IPS-20b (cell line): ENCODE measurements around the gene KMT2A.
"Not testable (repeated sequence)": the region's sequence is repeated elsewhere in the genome, so short reads cannot be mapped to it uniquely, and the experiment has no call there.

Experiments used
- H3K27ac ChIP-seq: one replicate; pipeline ENCODE4 v1.5.1; 2013; ENCODE audit warnings: low read length
- H3K27me3 ChIP-seq: 2 replicates; pipeline ENCODE4 v1.6.1; 2013; ENCODE audit warnings: mild to moderate bottlenecking, low read length, inconsistent platforms; ENCODE audit not compliant: insufficient read depth
- H3K36me3 ChIP-seq: 2 replicates; pipeline ENCODE4 v1.6.1; 2013; ENCODE audit warnings: low read depth, mild to moderate bottlenecking, inconsistent platforms, low read length, moderate library complexity; ENCODE audit not compliant: insufficient read depth
- H3K4me1 ChIP-seq: 2 replicates; pipeline ENCODE4 v1.6.1; 2013; ENCODE audit warnings: mild to moderate bottlenecking, control low read depth, inconsistent platforms, low read length, moderate library complexity; ENCODE audit not compliant: insufficient read depth
- H3K4me3 ChIP-seq: 2 replicates; pipeline ENCODE4 v1.5.1; 2013; ENCODE audit warnings: mild to moderate bottlenecking, low read length, inconsistent platforms
- H3K9ac ChIP-seq: 2 replicates; pipeline ENCODE4 v1.6.1; 2013; ENCODE audit warnings: low read depth, mild to moderate bottlenecking, inconsistent platforms, low read length, moderate library complexity
- H3K9me3 ChIP-seq: 2 replicates; pipeline ENCODE4 v1.6.1; 2013; ENCODE audit warnings: mild to moderate bottlenecking, low read depth, low read length, inconsistent platforms; ENCODE audit not compliant: insufficient read depth

The KMT2A gene

DNA sequence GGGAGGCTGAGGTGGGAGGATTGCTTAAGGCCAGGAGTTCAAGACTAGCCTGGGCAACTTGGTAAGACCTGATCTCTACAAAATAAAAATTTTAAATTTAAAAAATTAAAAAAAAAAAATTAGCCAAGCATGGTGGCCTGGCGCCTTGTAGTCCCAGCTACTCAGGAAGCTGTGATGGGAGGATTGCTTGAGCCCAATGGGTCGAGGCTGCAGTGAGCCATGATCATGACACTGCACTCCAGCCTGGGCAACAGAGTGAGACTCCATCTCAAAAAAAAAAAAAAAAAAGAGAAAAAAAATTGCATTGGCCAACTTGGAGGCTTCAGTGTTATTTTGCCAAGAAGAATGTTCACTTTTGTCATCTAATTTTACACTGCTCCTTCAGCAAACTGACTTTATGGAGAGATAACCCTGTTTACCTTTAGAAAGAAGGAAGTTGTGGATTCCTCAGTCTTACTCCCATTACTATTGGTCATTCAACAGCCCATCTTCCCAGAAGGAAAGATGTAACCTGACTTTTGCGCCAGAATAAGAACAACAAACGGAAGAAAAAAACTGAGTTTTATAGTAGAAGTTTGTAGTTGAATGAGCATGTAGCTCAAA lies 13.1 kb downstream of the KMT2A start:
- Histone ChIP-seq H3K36me3 (peaks cover 40% of the 10 kb centered on the region), H3K27me3 (no peaks in the 10 kb centered on the region), H3K27ac (no peak overlapping the region), H3K9ac (no peak overlapping the region), H3K4me3 (no peak overlapping the region), H3K9me3 (no peaks in the 10 kb centered on the region), H3K4me1 (no peaks in the 10 kb centered on the region)

DNA sequence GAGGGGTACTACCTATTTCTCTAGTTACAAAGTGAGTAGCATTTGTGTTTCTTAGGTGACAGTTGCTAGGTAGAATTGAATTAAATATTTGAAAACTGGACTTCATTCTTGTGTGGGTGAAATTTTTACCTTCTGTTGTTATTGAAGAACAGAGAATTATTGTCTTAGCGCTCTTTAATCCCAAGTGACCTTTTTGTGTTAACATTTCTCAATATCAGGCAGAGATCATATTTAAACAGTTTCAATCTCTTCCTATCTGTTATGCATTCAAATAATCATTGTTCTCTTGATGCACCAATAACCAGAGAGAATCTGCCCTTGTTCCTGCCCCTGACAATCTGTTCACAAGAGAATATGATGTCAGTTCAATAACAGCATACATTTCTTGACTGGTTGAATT lies 14.2 kb downstream of the KMT2A start:
- H3K9me3 ChIP-seq, result no peaks in the 10 kb centered on the region
- peaks cover 33% of the 10 kb centered on the region for H3K36me3 ChIP-seq
- H3K27me3 ChIP-seq, result no peaks in the 10 kb centered on the region

DNA sequence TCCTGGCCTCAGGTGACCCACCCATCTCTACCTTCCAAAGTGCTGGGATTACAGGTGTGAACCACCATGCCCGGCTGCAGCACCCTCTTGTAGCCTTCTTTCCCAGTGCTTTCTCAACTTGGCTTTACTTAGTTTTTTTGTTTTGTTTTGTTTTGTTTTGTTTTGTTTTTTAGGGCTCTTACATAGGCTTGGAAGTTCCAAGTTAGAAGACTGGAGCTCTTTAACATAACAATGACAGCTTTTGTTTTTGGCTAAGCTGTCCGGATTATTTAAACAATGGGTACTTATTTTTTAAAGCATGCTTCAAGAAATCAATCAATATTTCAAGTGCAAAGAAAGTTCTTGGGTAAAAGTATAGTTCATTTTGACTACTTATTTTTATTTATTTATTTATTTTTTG lies 25.9 kb downstream of the KMT2A start:
- Histone ChIP-seq H3K36me3 (peaks cover 17% of the 10 kb centered on the region), H3K9me3 (no peaks in the 10 kb centered on the region), H3K4me3 (no peak overlapping the region), H3K4me1 (peaks cover 10% of the 10 kb centered on the region; the same call in 1 of the 2 replicates), H3K27ac (no peak overlapping the region), H3K9ac (no peak overlapping the region), H3K27me3 (no peaks in the 10 kb centered on the region)

More for the DNA sequence above, 14.2 kb downstream of the KMT2A start:
- Histone ChIP-seq H3K9ac (no peak overlapping the region), H3K4me1 (no peaks in the 10 kb centered on the region), H3K27ac (no peak overlapping the region), H3K4me3 (no peak overlapping the region)

DNA sequence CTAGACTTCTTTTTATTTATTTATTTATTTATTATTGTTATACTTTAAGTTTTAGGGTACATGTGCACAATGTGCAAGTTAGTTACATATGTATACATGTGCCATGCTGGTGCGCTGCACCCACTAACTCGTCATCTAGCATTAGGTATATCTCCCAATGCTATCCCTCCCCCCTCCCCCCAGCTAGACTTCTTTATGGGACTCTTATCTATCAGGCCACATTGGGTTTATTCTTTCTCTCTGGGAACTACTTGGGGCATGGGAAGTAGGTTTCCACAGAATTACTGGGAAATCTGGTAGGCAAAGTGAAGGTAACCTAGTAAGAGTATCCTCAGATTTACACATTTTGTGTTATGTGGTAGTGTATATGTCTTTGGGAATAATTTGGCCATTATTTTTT lies 32.7 kb downstream of the KMT2A start:
- H3K9me3 ChIP-seq, H3K4me1 ChIP-seq, H3K27ac ChIP-seq, H3K27me3 ChIP-seq, H3K9ac ChIP-seq, H3K4me3 ChIP-seq: not testable (repeated sequence)
- peaks cover 59% of the 10 kb centered on the region for H3K36me3 ChIP-seq

DNA sequence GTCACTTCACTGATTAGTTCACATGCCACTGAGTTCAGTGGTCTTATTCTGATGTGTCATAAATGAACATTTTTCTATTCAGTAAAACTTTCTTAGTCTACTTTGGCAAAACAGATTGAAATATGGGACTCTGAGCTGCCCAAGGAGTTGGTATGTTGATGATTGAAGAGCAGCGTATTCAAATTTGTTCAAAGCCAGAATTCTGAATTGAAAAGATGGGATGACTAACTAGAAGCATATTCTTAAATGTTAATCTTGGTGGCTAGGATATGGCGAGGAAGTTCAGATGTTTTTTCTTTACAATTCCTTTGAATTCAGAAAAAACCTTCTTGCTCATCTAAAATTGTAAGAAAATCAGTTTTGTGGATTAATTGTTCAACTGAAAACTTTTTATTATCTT lies 34.7 kb downstream of the KMT2A start:
- Histone ChIP-seq H3K9ac (no peak overlapping the region), H3K4me3 (no peak overlapping the region), H3K27ac (no peak overlapping the region), H3K36me3 (peaks cover 63% of the 10 kb centered on the region), H3K4me1 (no peaks in the 10 kb centered on the region; the same call in 1 of the 2 replicates), H3K27me3 (no peaks in the 10 kb centered on the region), H3K9me3 (no peaks in the 10 kb centered on the region)

DNA sequence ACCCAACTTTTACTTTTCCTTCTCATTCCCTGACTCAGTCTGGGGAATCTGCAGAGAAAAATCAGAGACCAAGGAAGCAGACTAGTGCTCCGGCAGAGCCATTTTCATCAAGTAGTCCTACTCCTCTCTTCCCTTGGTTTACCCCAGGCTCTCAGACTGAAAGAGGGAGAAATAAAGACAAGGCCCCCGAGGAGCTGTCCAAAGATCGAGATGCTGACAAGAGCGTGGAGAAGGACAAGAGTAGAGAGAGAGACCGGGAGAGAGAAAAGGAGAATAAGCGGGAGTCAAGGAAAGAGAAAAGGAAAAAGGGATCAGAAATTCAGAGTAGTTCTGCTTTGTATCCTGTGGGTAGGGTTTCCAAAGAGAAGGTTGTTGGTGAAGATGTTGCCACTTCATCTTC lies 37.2 kb downstream of the KMT2A start:
- H3K4me1 ChIP-seq, result no peaks in the 10 kb centered on the region; the same call in 1 of the 2 replicates
- H3K9ac ChIP-seq, result no peak overlapping the region
- no peaks in the 10 kb centered on the region for H3K27me3 ChIP-seq
- no peak overlapping the region for H3K4me3 ChIP-seq
- peaks cover 88% of the 10 kb centered on the region for H3K36me3 ChIP-seq
- H3K9me3 ChIP-seq, result no peaks in the 10 kb centered on the region
- H3K27ac ChIP-seq, result no peak overlapping the region

DNA sequence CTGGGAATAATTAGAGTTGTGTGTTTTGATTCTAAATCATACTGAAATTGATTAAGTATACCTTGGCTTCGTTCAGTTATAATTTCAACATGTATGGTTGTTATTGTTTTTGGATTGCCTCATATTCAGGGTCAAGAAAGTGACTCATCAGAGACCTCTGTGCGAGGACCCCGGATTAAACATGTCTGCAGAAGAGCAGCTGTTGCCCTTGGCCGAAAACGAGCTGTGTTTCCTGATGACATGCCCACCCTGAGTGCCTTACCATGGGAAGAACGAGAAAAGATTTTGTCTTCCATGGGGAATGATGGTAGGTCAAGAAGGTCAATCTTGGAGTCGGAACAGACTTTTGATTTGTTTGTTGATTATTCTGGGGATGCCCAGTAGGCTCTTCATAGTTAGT lies 40.4 kb downstream of the KMT2A start:
- Histone ChIP-seq H3K9ac (no peak overlapping the region), H3K27ac (no peak overlapping the region), H3K36me3 (peaks cover 93% of the 10 kb centered on the region), H3K27me3 (no peaks in the 10 kb centered on the region), H3K4me1 (no peaks in the 10 kb centered on the region; the same call in 1 of the 2 replicates), H3K9me3 (no peaks in the 10 kb centered on the region), H3K4me3 (no peak overlapping the region)

DNA sequence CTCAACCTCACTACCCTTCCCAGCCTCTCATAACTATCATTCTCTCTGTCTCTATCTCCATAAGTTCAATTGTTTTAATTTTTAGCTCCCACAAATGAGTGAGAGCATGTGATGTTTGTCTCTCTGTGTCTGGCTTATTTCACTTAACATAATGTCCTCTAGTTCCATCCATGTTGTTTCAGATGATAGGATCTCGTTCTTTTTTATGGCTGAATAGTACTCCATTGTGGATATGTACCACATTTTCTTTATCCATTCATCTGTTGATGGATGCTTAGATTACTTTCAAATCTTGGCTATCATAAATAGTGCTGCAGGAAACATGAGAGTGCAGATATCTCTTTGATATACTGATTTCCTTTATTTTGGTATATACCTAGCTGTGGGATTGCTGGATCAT lies 44.9 kb downstream of the KMT2A start:
- not testable (repeated sequence) for H3K4me3 ChIP-seq, H3K4me1 ChIP-seq, H3K27me3 ChIP-seq, H3K9me3 ChIP-seq, H3K27ac ChIP-seq, H3K9ac ChIP-seq
- H3K36me3 ChIP-seq, result peaks cover 95% of the 10 kb centered on the region

DNA sequence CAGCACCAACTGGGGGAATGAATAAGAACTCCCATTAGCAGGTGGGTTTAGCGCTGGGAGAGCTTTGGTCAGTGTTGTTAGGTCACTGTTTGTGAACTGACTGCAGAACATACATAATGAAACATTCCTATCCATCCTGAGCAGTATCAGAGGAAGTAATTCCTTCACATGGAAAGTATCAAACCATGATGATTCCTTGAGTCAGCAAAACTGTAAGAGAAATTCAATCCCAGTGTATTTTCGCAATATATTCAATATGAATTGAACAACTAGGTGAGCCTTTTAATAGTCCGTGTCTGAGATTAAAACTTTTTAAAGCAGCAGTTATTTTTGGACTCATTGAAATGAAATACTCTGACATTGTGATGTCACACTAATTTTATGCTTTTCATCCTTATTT lies 48.1 kb downstream of the KMT2A start:
- Histone ChIP-seq H3K36me3 (peaks cover 91% of the 10 kb centered on the region), H3K27me3 (no peaks in the 10 kb centered on the region), H3K4me1 (no peaks in the 10 kb centered on the region), H3K27ac (no peak overlapping the region), H3K4me3 (no peak overlapping the region), H3K9me3 (no peaks in the 10 kb centered on the region), H3K9ac (no peak overlapping the region)

DNA sequence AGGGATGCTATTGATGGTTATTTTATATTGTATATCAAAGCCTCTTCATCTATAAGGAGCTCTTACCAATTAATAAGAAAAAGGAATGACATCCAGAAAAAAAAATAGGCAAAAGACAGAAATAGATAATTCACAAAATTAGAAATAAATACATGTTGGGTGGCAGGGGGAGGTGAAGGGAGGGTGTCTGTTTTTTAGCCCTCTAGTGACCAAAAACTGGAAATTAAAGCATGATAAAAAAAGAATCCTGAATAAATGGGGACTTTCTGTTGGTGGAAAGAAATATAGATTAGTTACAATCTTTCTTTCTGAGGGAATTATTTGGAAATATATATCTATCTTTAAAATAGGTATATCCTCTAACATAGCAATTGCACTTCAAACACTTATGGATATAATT lies 49.0 kb downstream of the KMT2A start:
- H3K4me1 ChIP-seq, result no peaks in the 10 kb centered on the region
- peaks cover 91% of the 10 kb centered on the region for H3K36me3 ChIP-seq
- no peaks in the 10 kb centered on the region for H3K27me3 ChIP-seq
- no peaks in the 10 kb centered on the region for H3K9me3 ChIP-seq
- no peak overlapping the region for H3K27ac ChIP-seq
- H3K9ac ChIP-seq, result no peak overlapping the region
- no peak overlapping the region for H3K4me3 ChIP-seq

DNA sequence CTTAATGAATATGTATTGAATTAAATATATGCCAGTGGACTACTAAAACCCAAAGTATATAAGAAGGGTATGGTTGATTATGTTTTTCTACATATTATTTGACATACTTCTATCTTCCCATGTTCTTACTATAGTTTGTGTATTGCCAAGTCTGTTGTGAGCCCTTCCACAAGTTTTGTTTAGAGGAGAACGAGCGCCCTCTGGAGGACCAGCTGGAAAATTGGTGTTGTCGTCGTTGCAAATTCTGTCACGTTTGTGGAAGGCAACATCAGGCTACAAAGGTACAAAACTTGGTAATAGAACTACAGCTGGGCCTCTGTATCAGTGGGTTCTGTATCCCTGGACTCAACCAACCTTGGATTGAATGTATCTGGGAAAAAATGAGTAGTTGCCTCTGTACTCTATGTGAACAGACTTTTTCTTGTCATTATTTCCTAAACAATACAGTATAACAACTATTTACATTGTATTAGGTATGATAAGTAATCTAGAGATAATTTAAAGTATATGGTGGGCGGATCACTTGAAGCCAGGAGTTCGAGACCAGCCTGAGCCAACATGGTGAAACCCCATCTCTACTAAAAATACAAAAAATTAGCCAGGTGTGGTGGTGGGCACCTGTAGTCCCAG lies 52.3 kb downstream of the KMT2A start:
- Histone ChIP-seq H3K27ac (no peak overlapping the region), H3K9ac (no peak overlapping the region), H3K27me3 (no peaks in the 10 kb centered on the region), H3K4me1 (no peaks in the 10 kb centered on the region), H3K4me3 (no peak overlapping the region), H3K9me3 (no peaks in the 10 kb centered on the region), H3K36me3 (peaks cover 93% of the 10 kb centered on the region)

DNA sequence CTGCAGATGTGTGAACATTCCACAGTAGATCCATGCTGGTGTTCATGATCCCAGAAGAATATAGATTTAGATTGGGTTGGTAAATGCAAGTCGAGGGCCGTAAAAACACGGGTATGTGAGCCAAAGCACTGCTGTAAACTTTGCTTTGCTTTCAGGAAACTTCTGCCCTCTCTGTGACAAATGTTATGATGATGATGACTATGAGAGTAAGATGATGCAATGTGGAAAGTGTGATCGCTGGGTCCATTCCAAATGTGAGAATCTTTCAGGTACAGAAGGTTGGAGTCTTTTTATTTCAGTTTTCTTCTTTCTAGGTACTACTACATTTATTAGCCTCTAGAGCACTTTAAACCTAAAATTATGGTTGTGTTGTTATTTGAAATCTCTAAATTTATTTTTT lies 54.7 kb downstream of the KMT2A start:
- H3K4me1 ChIP-seq, result no peaks in the 10 kb centered on the region
- H3K4me3 ChIP-seq, result no peak overlapping the region
- peaks cover 95% of the 10 kb centered on the region for H3K36me3 ChIP-seq
- H3K27ac ChIP-seq, result no peak overlapping the region
- H3K9ac ChIP-seq, result no peak overlapping the region
- no peaks in the 10 kb centered on the region for H3K9me3 ChIP-seq
- no peaks in the 10 kb centered on the region for H3K27me3 ChIP-seq
